BE2C (cell line): ENCODE measurements around the gene TRIP10.

Experiments
- DNase-seq: peaks from one replicate; pipeline ENCODE4 v3.0.0-alpha.2; 2020
- H3K27me3 ChIP-seq: fragments of 250-450 bp; sonication (Bioruptor Pico); 2 replicates; pipeline ENCODE4 v1.5.1; 2020; ENCODE audit warnings: mild to moderate bottlenecking
- H3K36me3 ChIP-seq: fragments of 250-450 bp; sonication (Bioruptor Pico); 2 replicates; pipeline ENCODE4 v1.5.1; 2020; ENCODE audit warnings: mild to moderate bottlenecking
- H3K4me1 ChIP-seq: fragments of 250-450 bp; sonication (Bioruptor Pico); 2 replicates; pipeline ENCODE4 v1.5.1; 2020
- H3K4me3 ChIP-seq: 2 replicates; pipeline ENCODE4 v1.5.1; 2011; ENCODE audit warnings: low read depth, low read length
- H3K9me3 ChIP-seq: fragments of 250-450 bp; sonication (Bioruptor Pico); 2 replicates; pipeline ENCODE4 v1.5.1; 2020
- CTCF ChIP-seq: IDR thresholded peaks from 2 replicates; pipeline ENCODE4 v1.5.1; 2012; ENCODE audit warnings: mild to moderate bottlenecking, low read depth, low read length

The TRIP10 gene

GRCh38 chr19:6693681-6694080, 45.8 kb upstream of the TRIP10 start:
- Histone ChIP-seq H3K9me3 (no peaks in the 10 kb centered on the region), H3K4me1 (no peaks in the 10 kb centered on the region), H3K27me3 (no peaks in the 10 kb centered on the region), H3K36me3 (no peaks in the 10 kb centered on the region), H3K4me3 (no peak overlapping the region)
- no peak for TF ChIP-seq CTCF
- no peak for DNase-seq

GRCh38 chr19:6694147-6694815, 45.2 kb upstream of the TRIP10 start:
- Histone ChIP-seq H3K9me3 (no peaks in the 10 kb centered on the region), H3K36me3 (no peaks in the 10 kb centered on the region), H3K4me3 (no peak overlapping the region), H3K4me1 (no peaks in the 10 kb centered on the region), H3K27me3 (no peaks in the 10 kb centered on the region)
- TF ChIP-seq CTCF, result no peak
- no peak for DNase-seq

GRCh38 chr19:6696239-6696820, 43.1 kb upstream of the TRIP10 start:
- no peak for TF ChIP-seq CTCF
- no peak for DNase-seq
- H3K4me3 ChIP-seq, result no peak overlapping the region
- H3K36me3 ChIP-seq, result no peaks in the 10 kb centered on the region
- no peaks in the 10 kb centered on the region for H3K4me1 ChIP-seq
- no peaks in the 10 kb centered on the region for H3K27me3 ChIP-seq
- no peaks in the 10 kb centered on the region for H3K9me3 ChIP-seq

GRCh38 chr19:6697291-6697690, 42.2 kb upstream of the TRIP10 start:
- Histone ChIP-seq H3K4me3 (no peak overlapping the region), H3K9me3 (no peaks in the 10 kb centered on the region), H3K27me3 (0 out of 2 replicates have a peak, but pooled peaks cover 2% of the 10 kb centered on the region), H3K4me1 (no peaks in the 10 kb centered on the region), H3K36me3 (no peaks in the 10 kb centered on the region)
- TF ChIP-seq CTCF, result no peak
- no peak for DNase-seq

GRCh38 chr19:6699935-6700334, 39.5 kb upstream of the TRIP10 start:
- DNase-seq, result no peak
- no peaks in the 10 kb centered on the region for H3K36me3 ChIP-seq
- H3K27me3 ChIP-seq, result peaks cover 8% of the 10 kb centered on the region
- H3K4me3 ChIP-seq, result no peak overlapping the region
- no peaks in the 10 kb centered on the region for H3K9me3 ChIP-seq
- TF ChIP-seq CTCF, result no peak
- H3K4me1 ChIP-seq, result no peaks in the 10 kb centered on the region

GRCh38 chr19:6700586-6701316, 38.7 kb upstream of the TRIP10 start:
- TF ChIP-seq CTCF, result no peak
- DNase-seq, result no peak
- no peaks in the 10 kb centered on the region for H3K36me3 ChIP-seq
- H3K4me1 ChIP-seq, result no peaks in the 10 kb centered on the region
- H3K27me3 ChIP-seq, result peaks cover 8% of the 10 kb centered on the region
- no peak overlapping the region for H3K4me3 ChIP-seq
- no peaks in the 10 kb centered on the region for H3K9me3 ChIP-seq
